Fibroblast of skin of abdomen (primary cell): ENCODE measurements around the gene TSPAN9.

Experiments
- DNase-seq: peaks from one replicate; pipeline ENCODE4 v3.0.0-alpha.2; 2013

Gene TSPAN9

GRCh38 chr12:3213188-3213587, 136.0 kb downstream of the TSPAN9 start:
- DNase-seq = no peak

GRCh38 chr12:3213768-3214167, 136.6 kb downstream of the TSPAN9 start:
- no peak for DNase-seq

GRCh38 chr12:3214526-3215365, 137.6 kb downstream of the TSPAN9 start:
- no peak for DNase-seq

GRCh38 chr12:3215410-3215975, 138.3 kb downstream of the TSPAN9 start:
- DNase-seq = no peak

GRCh38 chr12:3216097-3216496, 138.9 kb downstream of the TSPAN9 start:
- DNase-seq = no peak

GRCh38 chr12:3216726-3217682, 139.8 kb downstream of the TSPAN9 start:
- peak; percentile 55 for DNase-seq

- no peak for DNase-seq
Measured at GRCh38 chr12:3217683-3218079, 140.5 kb downstream of the TSPAN9 start.

- peak; percentile 80 for DNase-seq
Measured at GRCh38 chr12:3218228-3219171, 141.3 kb downstream of the TSPAN9 start.

GRCh38 chr12:3219233-3219632, 142.1 kb downstream of the TSPAN9 start:
- DNase-seq = no peak

GRCh38 chr12:3220382-3221321, 143.5 kb downstream of the TSPAN9 start:
- DNase-seq = no peak

- no peak for DNase-seq
Measured at GRCh38 chr12:3222306-3222705, 145.1 kb downstream of the TSPAN9 start.

- DNase-seq = no peak
Measured at GRCh38 chr12:3222979-3223378, 145.8 kb downstream of the TSPAN9 start.

GRCh38 chr12:3223601-3224529, 146.7 kb downstream of the TSPAN9 start:
- DNase-seq = no peak

GRCh38 chr12:3224530-3224903, 147.3 kb downstream of the TSPAN9 start:
- DNase-seq = no peak

GRCh38 chr12:3225154-3225795, 148.1 kb downstream of the TSPAN9 start:
- DNase-seq = peak; percentile 73

GRCh38 chr12:3225796-3226180, 148.6 kb downstream of the TSPAN9 start:
- no peak for DNase-seq

GRCh38 chr12:3226264-3226663, 149.1 kb downstream of the TSPAN9 start:
- DNase-seq = no peak

GRCh38 chr12:3227076-3227975, 150.1 kb downstream of the TSPAN9 start:
- DNase-seq = no peak
